NCI-H128 (cell line): ENCODE measurements around the gene SLC22A7.
"Not testable (repeated sequence)": the region's sequence is repeated elsewhere in the genome, so short reads cannot be mapped to it uniquely, and the experiment has no call there.

Source experiments
- DNase-seq: peaks from one replicate; lab custom pipeline; 2025; ENCODE audit not compliant: unreplicated experiment; lab: John Stamatoyannopoulos, UW

The SLC22A7 gene

GRCh38 chr6:43334466-43335095 is 36.5 kb downstream of the SLC22A7 start:
- DNase-seq: no peak

GRCh38 chr6:43335469-43335868 is 37.4 kb downstream of the SLC22A7 start:
- no peak for DNase-seq

GRCh38 chr6:43336382-43336781 is 38.3 kb downstream of the SLC22A7 start:
- DNase-seq: no peak

DNA sequence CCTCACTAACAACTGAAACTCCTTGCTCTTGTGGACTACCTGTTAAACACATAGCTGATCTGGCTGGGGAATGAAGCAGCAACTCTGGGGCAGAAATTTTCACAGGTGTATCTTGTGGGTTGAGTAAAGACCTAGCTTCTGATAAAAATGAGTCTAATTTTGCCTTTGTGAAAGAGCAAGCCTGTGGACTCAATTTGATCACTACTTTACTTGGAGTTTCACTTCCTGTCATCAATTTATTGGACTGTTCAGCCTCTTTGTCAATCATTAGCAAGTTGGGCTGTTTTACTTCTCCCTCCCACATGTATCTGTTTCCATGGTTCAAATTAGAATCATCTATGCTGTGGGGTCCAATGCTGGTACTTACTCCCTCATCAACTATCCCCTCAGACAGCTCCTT is 40.2 kb downstream of the SLC22A7 start:
- DNase-seq: no peak

GRCh38 chr6:43339168-43339567 is 41.1 kb downstream of the SLC22A7 start:
- DNase-seq: no peak

DNA sequence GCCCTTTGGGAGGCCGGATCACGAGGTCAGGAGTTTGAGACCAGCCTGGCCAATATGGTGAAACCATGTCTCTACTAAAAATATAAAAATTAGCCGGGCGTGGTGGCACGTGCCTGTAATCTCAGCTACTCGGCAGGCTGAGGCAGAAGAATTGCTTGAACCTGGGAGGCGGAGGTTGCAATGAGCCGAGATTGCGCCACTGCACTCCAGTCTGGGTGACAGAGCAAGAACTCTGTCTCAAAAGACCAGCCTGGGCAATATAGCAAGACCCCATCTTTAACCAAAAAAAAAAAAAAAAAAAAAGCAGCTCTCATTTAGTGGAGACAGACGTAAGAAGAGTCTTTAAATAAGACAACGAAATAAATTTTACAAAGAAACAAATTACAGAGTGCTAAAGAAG is 48.2 kb downstream of the SLC22A7 start:
- not testable (repeated sequence) for DNase-seq

GRCh38 chr6:43347021-43347420 is 49.0 kb downstream of the SLC22A7 start:
- DNase-seq: no peak

DNA sequence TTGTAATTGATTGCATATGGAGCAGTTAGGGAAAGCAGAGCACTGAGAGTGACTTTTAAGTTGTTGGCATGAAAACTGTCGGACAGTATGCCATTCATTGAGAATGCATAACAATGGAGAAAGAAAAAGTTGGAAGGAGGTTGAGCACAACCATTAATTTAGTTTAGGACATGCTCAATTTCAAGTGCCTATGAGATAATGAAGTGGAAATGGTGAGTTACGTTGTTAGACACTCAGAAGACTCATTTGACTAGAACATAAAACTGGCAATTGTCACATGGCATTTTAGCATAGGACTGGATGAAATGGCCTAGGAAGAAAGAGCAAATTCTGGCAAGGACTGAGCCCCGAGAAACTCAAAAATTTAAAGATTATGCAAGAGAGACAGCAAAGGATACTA is 49.4 kb downstream of the SLC22A7 start:
- DNase-seq: no peak

- not testable (repeated sequence) for DNase-seq
Measured at GRCh38 chr6:43351951-43352350, 53.9 kb downstream of the SLC22A7 start.
